Stimulated activated CD8-positive, alpha-beta memory T cell treated with anti-CD3 and anti-CD28 coated beads, Interleukin-12 subunit alpha, Interleukin-12 subunit beta, amount 100 ng/mL, for 1 hour (primary cell): ENCODE results near the gene HDAC8.

Experiments used
- DNase-seq: peaks from one replicate; pipeline ENCODE4 v3.0.0-alpha.2; 2020; ENCODE audit warnings: low read depth

The HDAC8 gene

DNA sequence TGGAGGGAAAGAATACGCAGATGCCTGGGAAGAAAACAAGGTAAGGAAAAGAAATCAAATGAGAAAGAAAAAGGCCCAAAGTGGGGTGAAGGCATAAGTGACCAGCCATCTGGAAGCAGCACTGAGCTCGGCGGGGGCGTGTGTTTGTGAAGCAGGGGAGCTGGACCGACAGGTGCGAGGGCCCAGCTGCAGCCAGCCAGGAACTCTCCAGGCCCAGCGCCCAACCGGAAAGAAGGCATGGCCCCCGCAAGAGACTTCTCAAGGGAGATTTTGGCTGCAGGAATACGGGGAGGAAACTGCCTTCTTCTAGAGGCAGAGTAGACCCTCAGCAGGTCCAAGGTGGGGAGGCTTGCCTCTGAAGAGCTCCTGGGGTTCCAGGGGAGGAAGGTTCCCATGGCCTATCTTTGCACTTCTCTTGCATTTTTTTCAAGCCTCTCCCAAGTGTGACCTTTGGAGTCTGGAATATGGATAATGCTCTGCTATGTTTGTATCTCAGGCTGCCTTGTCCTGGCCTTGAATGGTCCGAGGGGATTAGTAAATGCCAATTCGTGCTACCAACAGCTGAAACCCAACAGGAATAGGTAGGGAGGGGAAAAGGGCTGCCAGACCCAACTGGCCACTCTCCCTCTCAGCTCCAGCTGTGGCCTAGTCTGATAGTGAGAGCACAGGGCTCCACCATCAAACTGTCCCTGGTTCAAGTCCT, 256.1 kb downstream of the HDAC8 start:
- DNase-seq: no peak

- DNase-seq: no peak
Measured at GRCh38 chrX:72314881-72315280, 257.8 kb downstream of the HDAC8 start.

DNA sequence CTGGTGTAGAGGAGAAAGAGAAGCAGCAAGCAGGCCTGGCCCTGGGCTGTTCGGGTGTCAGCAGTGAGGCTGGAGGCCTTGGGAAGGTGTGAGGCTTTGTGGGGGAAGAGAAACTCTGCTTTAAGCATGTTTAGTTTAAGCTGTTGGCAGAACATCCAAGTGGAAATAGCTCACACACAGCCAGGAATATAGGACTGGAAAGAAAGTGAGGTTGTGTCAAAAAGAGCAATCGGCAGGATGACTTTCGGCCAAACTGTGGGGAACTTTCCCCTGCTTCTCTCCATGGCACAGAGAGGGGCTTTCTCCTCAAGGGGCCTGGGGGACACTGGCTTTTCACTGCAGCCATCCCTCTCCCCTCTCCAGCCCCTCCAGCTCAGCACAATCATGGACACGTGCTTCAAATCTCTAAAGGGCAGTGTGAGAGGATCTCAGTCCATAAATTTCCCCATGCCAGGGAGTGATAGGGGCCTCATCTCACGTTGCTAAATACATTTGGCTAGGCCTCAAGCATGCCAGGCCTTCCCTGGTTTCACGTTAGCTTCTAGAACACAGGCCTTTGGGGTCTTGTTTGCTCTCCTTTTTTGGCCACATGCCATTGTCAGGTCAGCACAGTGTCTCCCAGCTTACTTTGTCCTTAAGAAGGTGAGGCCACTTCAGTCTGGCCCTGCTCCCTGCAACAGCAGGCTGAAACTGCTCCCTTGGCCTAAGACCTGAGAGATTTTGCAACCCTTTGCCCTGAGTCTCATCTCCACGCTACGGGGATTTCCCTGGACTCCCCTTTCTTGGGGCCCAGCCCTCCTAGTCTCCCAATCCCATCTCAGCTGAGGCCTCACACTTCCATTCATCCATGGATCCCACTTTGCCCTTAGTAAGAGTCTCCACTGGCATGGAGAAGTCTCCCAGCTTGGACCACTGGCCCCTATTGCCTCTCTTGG, 258.7 kb downstream of the HDAC8 start:
- DNase-seq: no peak

GRCh38 chrX:72312311-72312940, 260.2 kb downstream of the HDAC8 start:
- no peak for DNase-seq

DNA sequence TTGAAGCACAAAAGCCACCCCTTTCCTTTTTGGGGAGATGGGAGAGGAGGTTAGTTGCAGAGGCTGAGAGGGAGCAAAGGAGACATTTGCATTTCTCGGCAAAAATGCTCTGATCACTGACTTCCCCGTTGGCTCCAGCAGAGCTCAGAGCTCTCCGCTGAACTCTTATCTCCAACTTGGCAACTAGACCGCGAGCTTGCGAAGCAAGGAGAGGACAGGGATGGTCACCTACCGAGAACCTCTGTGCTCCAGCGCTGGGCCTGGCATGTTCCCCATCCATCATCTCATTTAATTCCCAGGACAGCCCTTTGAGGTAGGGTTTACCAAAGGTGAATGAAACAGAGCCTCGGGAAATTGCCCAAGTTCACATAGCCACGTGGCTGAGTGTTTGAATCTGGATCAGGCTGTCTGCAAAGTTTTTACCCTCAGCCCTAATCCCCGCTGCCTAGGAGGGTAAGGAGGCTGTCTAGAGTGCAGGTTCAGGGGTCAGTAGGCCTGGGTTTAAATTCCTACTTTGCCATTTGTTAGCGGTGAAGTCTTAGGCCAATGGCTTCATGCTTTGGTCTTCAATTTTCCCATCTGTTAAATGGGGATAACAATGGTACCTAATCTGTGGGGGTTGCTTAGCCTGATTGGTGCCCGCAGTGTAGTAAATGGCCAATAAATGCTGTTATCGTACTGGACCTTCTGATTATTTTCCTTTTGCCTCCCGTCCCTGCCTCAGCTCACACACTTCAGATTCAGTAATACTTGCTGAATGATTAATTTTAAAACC, 263.2 kb downstream of the HDAC8 start:
- DNase-seq: no peak

- DNase-seq: no peak
Measured at GRCh38 chrX:72308566-72309296, 263.9 kb downstream of the HDAC8 start.

DNA sequence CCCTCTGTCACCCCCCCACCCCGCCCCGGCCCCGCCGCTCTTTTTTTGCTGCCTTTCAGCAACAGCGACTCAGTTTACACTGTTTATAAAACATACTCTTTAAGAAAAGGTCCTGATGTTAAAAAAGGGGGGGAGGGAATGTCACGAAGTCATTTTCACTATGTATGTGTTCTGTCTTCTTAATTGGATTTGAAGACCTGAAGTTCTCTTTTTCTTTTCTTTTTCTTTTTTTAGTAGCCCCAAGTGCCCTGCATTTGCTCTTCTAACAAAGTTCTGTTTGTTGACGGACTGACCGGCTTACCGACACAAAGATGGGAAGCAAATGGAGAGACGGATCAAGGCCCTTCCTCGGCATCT, 264.5 kb downstream of the HDAC8 start:
- no peak for DNase-seq

- no peak for DNase-seq
Measured at GRCh38 chrX:72307646-72308051, 265.0 kb downstream of the HDAC8 start.

- no peak for DNase-seq
Measured at GRCh38 chrX:72306851-72307645, 265.6 kb downstream of the HDAC8 start.

GRCh38 chrX:72306085-72306801, 266.4 kb downstream of the HDAC8 start:
- DNase-seq: no peak

- no peak for DNase-seq
Measured at GRCh38 chrX:72305286-72306084, 267.2 kb downstream of the HDAC8 start, which contains the start of gene CITED1. Gene CITED1, minus strand, starts transcription at chrX:72305914. Its CDS starts 3,045 bp downstream, at chrX:72302869.

- DNase-seq: no peak
Measured at GRCh38 chrX:72304877-72305276, 267.8 kb downstream of the HDAC8 start.

DNA sequence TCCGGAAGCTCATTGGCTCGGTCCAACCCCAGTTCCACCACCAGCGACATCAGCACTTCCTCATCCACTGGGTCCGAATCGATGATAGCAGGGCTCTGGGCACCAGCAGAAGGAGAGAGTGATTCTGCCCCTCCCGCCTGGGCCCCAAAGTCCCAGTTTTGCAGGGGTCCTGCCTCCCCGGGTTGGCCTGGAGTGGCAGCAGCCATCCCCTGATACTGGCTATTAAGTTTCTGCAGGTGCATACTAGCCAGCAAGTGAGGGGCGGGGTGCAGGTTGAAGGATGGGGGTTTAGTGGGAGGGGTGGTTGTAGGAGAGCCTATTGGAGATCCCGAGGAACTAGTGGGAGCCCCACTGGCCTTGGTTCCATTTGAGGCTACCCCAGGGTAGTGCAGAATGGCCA, 270.9 kb downstream of the HDAC8 start:
- DNase-seq: no peak

- no peak for DNase-seq
Measured at GRCh38 chrX:72299891-72300630, 272.6 kb downstream of the HDAC8 start.

DNA sequence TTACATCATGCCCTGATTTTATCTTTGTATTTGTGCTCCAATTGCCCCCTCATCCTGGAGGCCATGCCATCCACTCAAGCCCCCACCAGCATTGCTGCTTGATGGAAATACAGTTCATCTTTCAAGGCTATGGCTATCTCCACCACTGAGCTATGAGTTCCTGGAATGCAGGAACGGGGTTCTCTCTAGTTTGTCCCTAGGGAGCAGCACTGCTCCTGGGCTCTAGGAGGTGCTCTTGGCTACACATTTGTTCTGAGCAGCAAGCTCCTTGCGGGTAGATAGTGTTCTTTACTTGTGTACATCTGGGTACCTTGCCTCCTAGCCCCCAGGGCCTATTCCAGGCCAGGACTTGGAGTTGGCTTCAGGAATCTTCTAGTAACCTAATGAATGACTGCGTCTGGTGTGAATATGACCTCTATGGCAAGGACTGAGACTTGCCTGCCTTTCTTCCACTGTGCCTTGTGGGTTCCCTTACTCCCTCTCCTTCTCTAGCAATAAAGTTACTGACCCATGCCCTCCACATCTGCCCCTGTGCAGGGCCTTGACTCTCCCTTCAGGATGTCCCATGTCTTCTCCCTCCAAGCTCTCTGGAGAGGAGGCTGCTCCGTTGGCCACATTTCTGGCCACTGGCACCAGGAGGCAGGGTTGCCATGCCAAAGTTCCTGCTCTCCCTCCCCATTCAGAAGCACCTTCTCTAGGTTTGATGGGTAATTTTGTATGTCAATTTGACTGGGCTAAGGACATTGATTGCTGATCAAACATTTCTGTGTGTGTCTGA, 274.5 kb downstream of the HDAC8 start:
- no peak for DNase-seq

DNA sequence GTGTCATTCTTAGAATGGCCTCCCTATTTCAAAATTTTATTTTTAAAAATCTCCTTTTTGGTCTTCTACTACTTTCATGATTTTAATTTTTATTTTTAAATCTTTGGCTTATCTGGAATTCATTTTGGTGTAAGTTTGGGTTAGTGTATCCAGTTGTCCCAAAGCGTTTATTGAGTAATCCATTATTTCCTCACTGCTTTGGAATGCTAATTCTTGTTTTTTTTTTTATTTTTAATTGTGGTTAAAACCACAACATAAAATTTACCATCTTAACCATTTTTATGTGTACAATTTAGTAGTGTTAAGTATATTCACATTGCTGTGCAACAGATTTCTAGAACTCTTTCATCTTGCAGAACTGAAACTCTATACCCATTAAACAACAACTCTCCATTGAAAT, 275.7 kb downstream of the HDAC8 start:
- no peak for DNase-seq

- no peak for DNase-seq
Measured at GRCh38 chrX:72295745-72296144, 276.9 kb downstream of the HDAC8 start.
